ENCODE data around the gene KAT2A. TPM values are rescaled to one million over a fixed set of nuclear protein-coding genes. Genes with fewer than 3 reads are reported as not detected.
A peak's percentile ranks its signal among the peaks of the same experiment; 100 is the strongest.

KAT2A gene
- polyA plus RNA-seq, 3 donors = 1.9 to 68.7 (median 2.0) TPM

DNA sequence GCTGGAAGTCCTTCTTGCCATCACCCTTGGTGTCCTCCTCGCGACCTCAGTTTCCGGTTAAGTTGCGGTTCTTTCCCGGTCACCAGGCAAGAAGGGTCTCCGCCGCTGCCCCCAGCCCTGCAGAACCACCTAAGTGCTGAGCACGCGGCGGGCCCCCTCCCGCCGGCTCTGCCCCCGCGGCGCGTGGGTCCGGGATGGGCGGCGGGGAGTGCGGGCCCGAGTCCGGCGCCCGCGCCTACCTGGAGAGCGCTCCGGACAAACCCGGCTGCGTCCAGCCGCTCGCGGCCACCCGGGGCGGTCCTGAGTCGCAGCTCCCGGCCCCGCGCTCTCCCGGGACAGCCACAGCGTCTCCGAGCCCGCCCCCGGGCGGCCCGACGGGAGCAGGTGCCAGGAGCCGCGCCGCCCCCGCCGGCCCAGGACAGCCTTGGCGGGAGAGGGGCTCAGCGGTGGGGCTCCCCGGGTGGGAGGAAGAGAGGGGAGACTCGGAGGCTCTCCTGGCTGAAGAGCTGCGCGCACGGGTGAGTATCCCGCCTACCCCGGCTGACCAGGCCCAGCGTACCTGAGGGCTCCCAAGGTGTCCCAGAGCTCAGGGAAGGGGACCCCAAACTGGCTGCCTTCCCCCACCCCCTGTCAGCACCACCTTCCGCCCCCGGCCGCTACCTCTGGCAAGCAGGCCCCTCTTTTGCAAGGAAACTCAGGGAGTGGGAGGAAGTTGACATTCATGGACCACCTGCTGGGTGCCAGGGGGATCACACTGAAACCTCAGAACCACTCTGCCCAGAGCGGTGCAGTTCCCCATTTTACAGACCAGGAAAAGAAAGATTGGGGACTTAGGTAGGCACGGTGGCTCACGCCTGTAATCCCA, 48.6 kb downstream of the KAT2A start:
- under 1% methylated on average over 50 of the region's 67 CpGs for WGBS (ENCODE audit: insufficient coverage)
- peaks cover 4 to 25% of the 10 kb centered on the region in 2 donors for H3K27me3 ChIP-seq (ENCODE audit: control insufficient read depth in 2 of 2, insufficient read depth in 2 of 2, low read length in 2 of 2)
- Mint-ChIP-seq H3K36me3 (peaks cover 0 to 5% of the 10 kb centered on the region in 2 donors), H3K27me3 (ENCODE audit: low read depth in 3 of 3) (peaks cover 29 to 34% (median 30%) of the 10 kb centered on the region in 3 donors), H3K27ac (no peak overlapping the region), H3K4me3 (peak overlapping the region; percentile 63 to 82), H3K9me3 (peaks cover 0 to 2% (median 1%) of the 10 kb centered on the region in 7 donors), H3K4me1 (peaks cover 10% of the 10 kb centered on the region)
- H3K4me1 ChIP-seq (ENCODE audit: control insufficient read depth in 1 of 2, insufficient read depth in 2 of 2, low read length in 2 of 2) = peaks cover 11 to 15% of the 10 kb centered on the region in 2 donors
- TF ChIP-seq, protein P1, sequence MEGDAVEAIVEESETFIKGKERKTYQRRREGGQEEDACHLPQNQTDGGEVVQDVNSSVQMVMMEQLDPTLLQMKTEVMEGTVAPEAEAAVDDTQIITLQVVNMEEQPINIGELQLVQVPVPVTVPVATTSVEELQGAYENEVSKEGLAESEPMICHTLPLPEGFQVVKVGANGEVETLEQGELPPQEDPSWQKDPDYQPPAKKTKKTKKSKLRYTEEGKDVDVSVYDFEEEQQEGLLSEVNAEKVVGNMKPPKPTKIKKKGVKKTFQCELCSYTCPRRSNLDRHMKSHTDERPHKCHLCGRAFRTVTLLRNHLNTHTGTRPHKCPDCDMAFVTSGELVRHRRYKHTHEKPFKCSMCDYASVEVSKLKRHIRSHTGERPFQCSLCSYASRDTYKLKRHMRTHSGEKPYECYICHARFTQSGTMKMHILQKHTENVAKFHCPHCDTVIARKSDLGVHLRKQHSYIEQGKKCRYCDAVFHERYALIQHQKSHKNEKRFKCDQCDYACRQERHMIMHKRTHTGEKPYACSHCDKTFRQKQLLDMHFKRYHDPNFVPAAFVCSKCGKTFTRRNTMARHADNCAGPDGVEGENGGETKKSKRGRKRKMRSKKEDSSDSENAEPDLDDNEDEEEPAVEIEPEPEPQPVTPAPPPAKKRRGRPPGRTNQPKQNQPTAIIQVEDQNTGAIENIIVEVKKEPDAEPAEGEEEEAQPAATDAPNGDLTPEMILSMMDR (IDR thresholded peaks at IDR 0.05) = peak; percentile 31
- intact Hi-C loops (cut with micrococcal nuclease) = no loop called here
- H3K27ac ChIP-seq (ENCODE audit: low read depth in 1 of 2, low read length in 2 of 2) = no peak overlapping the region
- H4K20me1 ChIP-seq (ENCODE audit: insufficient read depth, low read length) = no peaks in the 10 kb centered on the region
- H3K9ac ChIP-seq (ENCODE audit: insufficient read depth, low read length, poor library complexity, severe bottlenecking) = peak overlapping the region; percentile 27
- peak overlapping the region; percentile 77 for H2AFZ ChIP-seq (ENCODE audit: insufficient read depth, low read depth, low read length, poor library complexity, severe bottlenecking)
- H3K4me2 ChIP-seq (replicated peaks; ENCODE audit: extremely low read depth, low read length, poor library complexity, severe bottlenecking) = peak overlapping the region; percentile 76
- peak in 2 of 3 donors; percentile 24 to 35 for DNase-seq
- peak overlapping the region in 1 of 3 experiments; percentile 69 for H3K4me3 ChIP-seq (replicated peaks in 1 of 3; ENCODE audit: low read depth in 2 of 3, low read length in 3 of 3)
- H3K79me2 ChIP-seq (ENCODE audit: insufficient read depth, low read length) = no peaks in the 10 kb centered on the region
- no peaks in the 10 kb centered on the region for H3K9me3 ChIP-seq (replicated peaks in 1 of 2; ENCODE audit: control insufficient read depth in 1 of 2, insufficient read depth in 1 of 2, low read length in 2 of 2)
- H3K36me3 ChIP-seq (replicated peaks in 1 of 2; ENCODE audit: control insufficient read depth in 1 of 2, insufficient read depth in 2 of 2, low read length in 2 of 2) = no peaks in the 10 kb centered on the region

DNA sequence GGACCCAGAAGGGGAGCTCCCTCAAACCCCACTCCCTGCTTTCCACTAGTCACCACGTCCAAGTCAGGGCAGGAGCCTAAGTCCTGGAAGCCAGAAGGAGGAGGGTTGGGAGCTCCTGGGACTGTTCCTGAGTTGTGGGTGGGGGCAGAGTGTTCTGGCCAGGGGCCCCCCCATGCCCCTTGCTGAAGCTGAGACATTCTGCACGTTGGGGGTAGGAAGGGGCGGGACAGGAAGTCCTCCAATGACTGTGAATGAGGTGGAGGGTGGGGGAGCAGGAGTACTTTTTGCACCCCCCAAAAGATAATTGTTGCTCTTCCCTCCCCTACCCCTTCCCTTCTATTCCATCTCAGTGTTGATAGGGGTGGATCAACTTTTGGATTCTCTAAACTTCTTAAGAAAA, 49.4 kb downstream of the KAT2A start:
- Histone ChIP-seq H2AFZ (ENCODE audit: insufficient read depth, low read depth, low read length, poor library complexity, severe bottlenecking) (peak overlapping the region; percentile 77), H3K4me3 (replicated peaks in 1 of 3; ENCODE audit: low read depth in 2 of 3, low read length in 3 of 3) (peak overlapping the region in 1 of 3 experiments; percentile 69), H3K4me2 (replicated peaks; ENCODE audit: extremely low read depth, low read length, poor library complexity, severe bottlenecking) (peak overlapping the region; percentile 76), H4K20me1 (ENCODE audit: insufficient read depth, low read length) (no peaks in the 10 kb centered on the region), H3K9me3 (replicated peaks in 1 of 2; ENCODE audit: control insufficient read depth in 1 of 2, insufficient read depth in 1 of 2, low read length in 2 of 2) (no peaks in the 10 kb centered on the region), H3K79me2 (ENCODE audit: insufficient read depth, low read length) (no peaks in the 10 kb centered on the region), H3K27ac (ENCODE audit: low read depth in 1 of 2, low read length in 2 of 2) (no peak overlapping the region), H3K36me3 (replicated peaks in 1 of 2; ENCODE audit: control insufficient read depth in 1 of 2, insufficient read depth in 2 of 2, low read length in 2 of 2) (no peaks in the 10 kb centered on the region), H3K9ac (ENCODE audit: insufficient read depth, low read length, poor library complexity, severe bottlenecking) (peak overlapping the region; percentile 27), H3K4me1 (ENCODE audit: control insufficient read depth in 1 of 2, insufficient read depth in 2 of 2, low read length in 2 of 2) (peaks cover 11 to 15% of the 10 kb centered on the region in 2 donors), H3K27me3 (ENCODE audit: control insufficient read depth in 2 of 2, insufficient read depth in 2 of 2, low read length in 2 of 2) (peaks cover 4 to 25% of the 10 kb centered on the region in 2 donors)
- H3K36me3 Mint-ChIP-seq = peaks cover 0 to 5% of the 10 kb centered on the region in 2 donors
- no CpG with 5 or more reads among the region's 3 CpGs for WGBS (ENCODE audit: insufficient coverage)
- H3K27ac Mint-ChIP-seq = no peak overlapping the region
- intact Hi-C loops (cut with micrococcal nuclease) = no loop called here
- peaks cover 0 to 2% (median 1%) of the 10 kb centered on the region in 7 donors for H3K9me3 Mint-ChIP-seq
- no peak for DNase-seq
- TF ChIP-seq, protein P1 (IDR thresholded peaks at IDR 0.05) = no peak
- peak overlapping the region in 1 of 2 donors; percentile 78 for H3K4me3 Mint-ChIP-seq
- H3K4me1 Mint-ChIP-seq = peaks cover 10% of the 10 kb centered on the region
- H3K27me3 Mint-ChIP-seq (ENCODE audit: low read depth in 3 of 3) = peaks cover 29 to 34% (median 30%) of the 10 kb centered on the region in 3 donors

Data from CD14-positive monocyte (primary cell).